Peyer's patch (tissue), 4 donors: ENCODE measurements around the gene ZNF408.

Experiments
- POLR2A ChIP-seq, 2 donors: fragments of 450-650 bp; IDR thresholded peaks; one replicate each; pipeline ENCODE4 v1.5.1; 2017; ENCODE audit warnings: antibody characterized with exemption in 2 of 2, mild to moderate bottlenecking in 2 of 2, moderate library complexity in 2 of 2
- TF ChIP-seq, protein P1 (sequence below), 6 experiments: fragments of 450-650 bp in 4 of 6; fragments of 200-600 bp in 2 of 6; sonication (generic) in 1 of 6; IDR thresholded peaks; one replicate each; pipeline ENCODE4 v1.5.1; 2017 to 2019; ENCODE audit warnings: antibody characterized with exemption in 6 of 6, mild to moderate bottlenecking in 3 of 6, moderate library complexity in 1 of 6

DNA sequence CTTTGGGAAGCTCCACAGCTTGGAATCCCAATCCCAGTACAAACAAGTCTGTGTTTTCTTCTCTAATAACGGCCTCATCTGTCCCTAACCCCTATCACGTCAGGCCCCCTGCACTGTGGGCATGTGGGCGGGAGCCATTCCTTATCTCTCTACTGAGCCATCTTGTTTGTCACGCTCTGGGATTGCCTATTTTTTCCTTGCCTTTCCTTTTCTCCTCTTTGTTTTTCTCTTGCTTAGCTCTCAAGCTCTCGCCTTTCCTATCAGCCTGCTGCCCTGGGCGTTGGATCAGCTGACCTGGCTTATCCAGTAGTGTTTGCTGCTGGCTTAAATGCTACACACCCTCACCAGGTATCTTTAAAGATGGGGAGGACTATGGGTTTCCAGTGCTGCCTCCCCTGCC is 36.2 kb upstream of the ZNF408 start:
- TF ChIP-seq, protein P1, sequence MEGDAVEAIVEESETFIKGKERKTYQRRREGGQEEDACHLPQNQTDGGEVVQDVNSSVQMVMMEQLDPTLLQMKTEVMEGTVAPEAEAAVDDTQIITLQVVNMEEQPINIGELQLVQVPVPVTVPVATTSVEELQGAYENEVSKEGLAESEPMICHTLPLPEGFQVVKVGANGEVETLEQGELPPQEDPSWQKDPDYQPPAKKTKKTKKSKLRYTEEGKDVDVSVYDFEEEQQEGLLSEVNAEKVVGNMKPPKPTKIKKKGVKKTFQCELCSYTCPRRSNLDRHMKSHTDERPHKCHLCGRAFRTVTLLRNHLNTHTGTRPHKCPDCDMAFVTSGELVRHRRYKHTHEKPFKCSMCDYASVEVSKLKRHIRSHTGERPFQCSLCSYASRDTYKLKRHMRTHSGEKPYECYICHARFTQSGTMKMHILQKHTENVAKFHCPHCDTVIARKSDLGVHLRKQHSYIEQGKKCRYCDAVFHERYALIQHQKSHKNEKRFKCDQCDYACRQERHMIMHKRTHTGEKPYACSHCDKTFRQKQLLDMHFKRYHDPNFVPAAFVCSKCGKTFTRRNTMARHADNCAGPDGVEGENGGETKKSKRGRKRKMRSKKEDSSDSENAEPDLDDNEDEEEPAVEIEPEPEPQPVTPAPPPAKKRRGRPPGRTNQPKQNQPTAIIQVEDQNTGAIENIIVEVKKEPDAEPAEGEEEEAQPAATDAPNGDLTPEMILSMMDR (IDR thresholded peaks at IDR 0.05) = no peak
- TF ChIP-seq POLR2A (IDR thresholded peaks at IDR 0.05) = no peak
